Retinal pigment epithelial cell (primary cell): ENCODE data around the gene PPM1E.

Experiments used
- DNase-seq: peaks from one replicate; pipeline ENCODE4 v3.0.0-alpha.2; 2010; ENCODE audit warnings: low read depth
- H3K4me3 ChIP-seq: 2 replicates; pipeline ENCODE4 v1.5.1; 2011; ENCODE audit warnings: mild to moderate bottlenecking, low read length, control low read depth, moderate library complexity
- TF ChIP-seq, protein P1 (sequence below): conservative IDR thresholded peaks from 2 replicates; pipeline ENCODE4 v1.5.1; 2011; ENCODE audit warnings: low read depth, low read length, control low read depth, inconsistent platforms

PPM1E gene

DNA sequence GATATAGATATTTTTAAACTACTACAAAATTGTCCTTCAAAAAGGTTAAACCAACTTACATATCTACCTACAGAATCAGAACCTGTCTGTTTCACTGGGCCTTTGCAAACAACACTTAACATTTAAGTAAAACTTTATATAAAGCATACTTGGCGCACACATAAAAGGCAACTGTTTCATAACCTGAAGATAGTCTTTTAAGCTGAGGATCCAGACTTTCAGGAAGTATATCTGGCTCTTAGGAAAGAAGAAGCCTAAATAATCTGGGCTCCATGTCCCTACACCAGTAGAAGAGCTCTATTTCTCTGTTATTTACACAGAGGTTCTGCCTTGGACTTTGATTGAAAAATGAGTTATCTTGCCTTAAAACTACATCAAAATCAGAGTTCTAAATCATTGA is 275.2 kb downstream of the PPM1E start:
- TF ChIP-seq, protein P1, sequence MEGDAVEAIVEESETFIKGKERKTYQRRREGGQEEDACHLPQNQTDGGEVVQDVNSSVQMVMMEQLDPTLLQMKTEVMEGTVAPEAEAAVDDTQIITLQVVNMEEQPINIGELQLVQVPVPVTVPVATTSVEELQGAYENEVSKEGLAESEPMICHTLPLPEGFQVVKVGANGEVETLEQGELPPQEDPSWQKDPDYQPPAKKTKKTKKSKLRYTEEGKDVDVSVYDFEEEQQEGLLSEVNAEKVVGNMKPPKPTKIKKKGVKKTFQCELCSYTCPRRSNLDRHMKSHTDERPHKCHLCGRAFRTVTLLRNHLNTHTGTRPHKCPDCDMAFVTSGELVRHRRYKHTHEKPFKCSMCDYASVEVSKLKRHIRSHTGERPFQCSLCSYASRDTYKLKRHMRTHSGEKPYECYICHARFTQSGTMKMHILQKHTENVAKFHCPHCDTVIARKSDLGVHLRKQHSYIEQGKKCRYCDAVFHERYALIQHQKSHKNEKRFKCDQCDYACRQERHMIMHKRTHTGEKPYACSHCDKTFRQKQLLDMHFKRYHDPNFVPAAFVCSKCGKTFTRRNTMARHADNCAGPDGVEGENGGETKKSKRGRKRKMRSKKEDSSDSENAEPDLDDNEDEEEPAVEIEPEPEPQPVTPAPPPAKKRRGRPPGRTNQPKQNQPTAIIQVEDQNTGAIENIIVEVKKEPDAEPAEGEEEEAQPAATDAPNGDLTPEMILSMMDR = no peak
- no peak for DNase-seq
- no peak overlapping the region for H3K4me3 ChIP-seq
